ENCODE measurements around the gene DHDH. TPM values are rescaled to one million over a fixed set of nuclear protein-coding genes. Genes with fewer than 3 reads are reported as not detected.

The DHDH gene
- total and polyA plus RNA-seq, 2 of the 13 experiments (the other 11 are each of a cell fraction or from before 2014, with no cell fraction given) = 0.13 to 0.91 TPM

DNA sequence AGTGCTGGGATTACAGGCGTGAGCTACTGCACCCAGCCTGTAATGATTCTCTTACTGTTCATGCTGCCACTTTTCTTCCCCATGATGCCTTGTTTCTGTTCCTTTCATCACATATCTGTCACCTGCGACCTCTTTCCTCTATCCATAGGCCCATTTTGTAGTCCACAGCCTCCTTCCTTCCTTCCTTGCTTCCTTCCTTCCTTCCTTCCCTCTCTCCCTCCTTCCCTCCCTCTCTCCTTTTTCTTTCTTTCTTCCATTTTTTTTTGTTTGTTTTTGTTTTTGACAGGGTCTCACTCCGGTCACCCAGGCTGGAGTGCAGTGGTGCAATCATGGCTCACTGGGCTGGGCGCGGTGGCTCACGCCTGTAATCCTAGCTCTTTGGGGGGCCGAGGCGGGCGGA, 55.4 kb downstream of the DHDH start:
- Histone ChIP-seq H3K9ac (ENCODE audit: insufficient read depth, low read depth, low read length) (no peak overlapping the region), H3K4me2 (ENCODE audit: low read depth, low read length) (no peak overlapping the region), H3K27ac (ENCODE audit: extremely low read length, insufficient read depth, low read length) (no peak overlapping the region), H3K79me2 (ENCODE audit: insufficient read depth, low read length) (peaks cover 28% of the 10 kb centered on the region), H3K4me1 (ENCODE audit: insufficient read depth, low read length) (peaks cover 23% of the 10 kb centered on the region), H3K4me3 (replicated peaks in 1 of 3; ENCODE audit: insufficient read depth in 1 of 3, low read depth in 2 of 3, low read length in 3 of 3) (no peak overlapping the region), H3K36me3 (replicated peaks in 1 of 2; ENCODE audit: control insufficient read depth in 1 of 2, insufficient read depth in 2 of 2, low read length in 2 of 2) (peaks cover 13 to 39% of the 10 kb centered on the region in 2 experiments; a peak in 4 of 5 replicates), H2AFZ (ENCODE audit: low read length) (no peak overlapping the region), H3K9me3 (ENCODE audit: low read length) (no peaks in the 10 kb centered on the region), H3K27me3 (ENCODE audit: control insufficient read depth in 1 of 2, insufficient read depth in 2 of 2, low read length in 2 of 2) (no peaks in the 10 kb centered on the region; a peak in 1 of 5 replicates), H4K20me1 (ENCODE audit: insufficient read depth, low read length) (no peaks in the 10 kb centered on the region)
- POLR2A ChIA-PET = interaction anchor here (0.6 kb wide), 1 partner anchor 164 kb away, joined by 3 read pairs; no protein-coding TSS in a partner anchor
- in situ Hi-C loops (cut with HindIII; ENCODE audit: extremely low pct_ligation_motif_present, low pct_unique_long_range_greater_than_20kb) (no loop called here), intact Hi-C loops (cut with micrococcal nuclease; ENCODE audit: unreplicated experiment) (no loop called here)
- CTCF ChIA-PET (ENCODE audit: low intra/inter-chr PET ratio, low total read pairs) = no interaction called here
- DNase-seq (ENCODE audit: low spot score) = no peak
- no peak for TF ChIP-seq ZFP37 (CRISPR knock-in tag; IDR thresholded peaks at IDR 0.05; ENCODE audit: borderline replicate concordance)
- no peak for TF ChIP-seq ZNF557 (CRISPR knock-in tag; IDR thresholded peaks at IDR 0.05)
- TF ChIP-seq SOX5 (CRISPR knock-in tag; IDR thresholded peaks at IDR 0.05; ENCODE audit: borderline replicate concordance) = no peak
- TF ChIP-seq SCMH1 (CRISPR knock-in tag; IDR thresholded peaks at IDR 0.05; ENCODE audit: borderline replicate concordance) = no peak
- no peak for TF ChIP-seq PAF1 (CRISPR knock-in tag; IDR thresholded peaks at IDR 0.05)
- no peak for TF ChIP-seq SIN3B (IDR thresholded peaks at IDR 0.05; ENCODE audit: low read length)
- TF ChIP-seq TAF1 (CRISPR knock-in tag; IDR thresholded peaks at IDR 0.05) = no peak
- TF ChIP-seq, protein P1, sequence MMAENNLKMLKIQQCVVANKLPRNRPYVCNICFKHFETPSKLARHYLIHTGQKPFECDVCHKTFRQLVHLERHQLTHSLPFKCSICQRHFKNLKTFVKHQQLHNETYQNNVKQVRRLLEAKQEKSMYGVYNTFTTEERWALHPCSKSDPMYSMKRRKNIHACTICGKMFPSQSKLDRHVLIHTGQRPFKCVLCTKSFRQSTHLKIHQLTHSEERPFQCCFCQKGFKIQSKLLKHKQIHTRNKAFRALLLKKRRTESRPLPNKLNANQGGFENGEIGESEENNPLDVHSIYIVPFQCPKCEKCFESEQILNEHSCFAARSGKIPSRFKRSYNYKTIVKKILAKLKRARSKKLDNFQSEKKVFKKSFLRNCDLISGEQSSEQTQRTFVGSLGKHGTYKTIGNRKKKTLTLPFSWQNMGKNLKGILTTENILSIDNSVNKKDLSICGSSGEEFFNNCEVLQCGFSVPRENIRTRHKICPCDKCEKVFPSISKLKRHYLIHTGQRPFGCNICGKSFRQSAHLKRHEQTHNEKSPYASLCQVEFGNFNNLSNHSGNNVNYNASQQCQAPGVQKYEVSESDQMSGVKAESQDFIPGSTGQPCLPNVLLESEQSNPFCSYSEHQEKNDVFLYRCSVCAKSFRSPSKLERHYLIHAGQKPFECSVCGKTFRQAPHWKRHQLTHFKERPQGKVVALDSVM (CRISPR knock-in tag; IDR thresholded peaks at IDR 0.05) = no peak
- no peak for TF ChIP-seq SP5 (CRISPR knock-in tag; IDR thresholded peaks at IDR 0.05; ENCODE audit: borderline replicate concordance, low read depth)
- no peak for TF ChIP-seq RARG (CRISPR knock-in tag; IDR thresholded peaks at IDR 0.05; ENCODE audit: low read depth)
- TF ChIP-seq MED8 (CRISPR knock-in tag; IDR thresholded peaks at IDR 0.05; ENCODE audit: insufficient replicate concordance) = no peak
- no peak for TF ChIP-seq ZFP91 (CRISPR knock-in tag; IDR thresholded peaks at IDR 0.05; ENCODE audit: borderline replicate concordance)
- no peak for TF ChIP-seq HOXA3 (CRISPR knock-in tag; IDR thresholded peaks at IDR 0.05)
- TF ChIP-seq ZNF549 (CRISPR knock-in tag; IDR thresholded peaks at IDR 0.05) = no peak
- TF ChIP-seq BRD4 (CRISPR knock-in tag; IDR thresholded peaks at IDR 0.05) = no peak
- no peak for TF ChIP-seq ZFP82 (CRISPR knock-in tag; IDR thresholded peaks at IDR 0.05; ENCODE audit: borderline replicate concordance)
- TF ChIP-seq RFX3 (CRISPR knock-in tag; IDR thresholded peaks at IDR 0.05) = no peak
- no peak for TF ChIP-seq NONO (IDR thresholded peaks at IDR 0.05)
- no peak for TF ChIP-seq NONO (CRISPR knock-in tag; conservative IDR thresholded peaks at IDR 0.05)
- no peak for FAIRE-seq
- WGBS (ENCODE audit: low lambda C conversion rate) = 94% methylated on average over 9 of the region's 9 CpGs
- no peak for ATAC-seq
- no TSS peak for BruUV-seq (replicated peaks)
